SJCRH30 (cell line): ENCODE measurements around the gene U2AF2. TPM values are rescaled to one million over a fixed set of nuclear protein-coding genes. Genes with fewer than 3 reads are reported as not detected.

Source experiments
- DNase-seq, 2 experiments: peaks; one replicate each; pipeline ENCODE4 v3.0.0-alpha.2; 2015 to 2020
- H3K27ac ChIP-seq: fragments of 250-450 bp; sonication (Bioruptor Pico); 2 replicates; pipeline ENCODE4 v1.5.1; 2020; ENCODE audit warnings: mild to moderate bottlenecking, moderate library complexity
- H3K27me3 ChIP-seq: fragments of 250-450 bp; sonication (Bioruptor Pico); 2 replicates; pipeline ENCODE4 v1.5.1; 2020; ENCODE audit warnings: mild to moderate bottlenecking, moderate library complexity
- H3K36me3 ChIP-seq: fragments of 250-450 bp; sonication (Bioruptor Pico); 2 replicates; pipeline ENCODE4 v1.5.1; 2020; ENCODE audit warnings: mild to moderate bottlenecking, moderate library complexity
- H3K4me1 ChIP-seq: fragments of 250-450 bp; sonication (Bioruptor Pico); 2 replicates; pipeline ENCODE4 v1.5.1; 2020; ENCODE audit warnings: mild to moderate bottlenecking, moderate library complexity
- H3K4me3 ChIP-seq: fragments of 250-450 bp; sonication (Bioruptor Pico); 2 replicates; pipeline ENCODE4 v1.5.1; 2020; ENCODE audit warnings: mild to moderate bottlenecking, moderate library complexity
- H3K9me3 ChIP-seq: fragments of 250-450 bp; sonication (Bioruptor Pico); replicated peaks from 2 replicates; pipeline ENCODE4 v1.5.1; 2020; ENCODE audit warnings: mild to moderate bottlenecking, moderate library complexity
- total RNA-seq: library from RNA; depleted of rRNA; stranded (reverse); fragments of >200 nt; shearing (Covaris generic); gene quantifications from 2 replicates; pipeline ENCODE4 v1.2.3, GENCODE V29; 2014

U2AF2 gene
- total RNA-seq, 1 experiment from 2014 or later = 131 TPM

GRCh38 chr19:55644191-55644833 is 10.5 kb upstream of the U2AF2 start:
- no peak for DNase-seq

GRCh38 chr19:55644842-55645511 is 9.9 kb upstream of the U2AF2 start:
- Histone ChIP-seq H3K27ac (no peak overlapping the region), H3K4me3 (no peak overlapping the region), H3K36me3 (peaks cover 19% of the 10 kb centered on the region), H3K4me1 (peaks cover 9% of the 10 kb centered on the region; the same call in 1 of the 2 replicates), H3K27me3 (no peaks in the 10 kb centered on the region), H3K9me3 (no peaks in the 10 kb centered on the region)
- no peak for DNase-seq

More at GRCh38 chr19:55644191-55644833, 10.5 kb upstream of the U2AF2 start:
- no peaks in the 10 kb centered on the region for H3K27me3 ChIP-seq
- no peak overlapping the region; the same call in 1 of the 2 replicates for H3K27ac ChIP-seq
- peaks cover 19% of the 10 kb centered on the region for H3K36me3 ChIP-seq
- peak overlapping the region; percentile 84 for H3K4me3 ChIP-seq
- peaks cover 9% of the 10 kb centered on the region; the same call in 1 of the 2 replicates for H3K4me1 ChIP-seq
- no peaks in the 10 kb centered on the region for H3K9me3 ChIP-seq

- Histone ChIP-seq H3K27me3 (no peaks in the 10 kb centered on the region), H3K4me1 (peaks cover 9% of the 10 kb centered on the region; the same call in 1 of the 2 replicates), H3K27ac (no peak overlapping the region), H3K4me3 (no peak overlapping the region), H3K36me3 (peaks cover 19% of the 10 kb centered on the region), H3K9me3 (no peaks in the 10 kb centered on the region)
- DNase-seq = no peak
These were observed 9.3 kb upstream of the U2AF2 start for GRCh38 chr19:55645512-55645881.

- Histone ChIP-seq H3K27ac (no peak overlapping the region), H3K36me3 (peaks cover 19% of the 10 kb centered on the region), H3K4me3 (peak overlapping the region; percentile 88), H3K4me1 (peaks cover 8% of the 10 kb centered on the region; the same call in 1 of the 2 replicates), H3K27me3 (no peaks in the 10 kb centered on the region), H3K9me3 (no peaks in the 10 kb centered on the region)
- DNase-seq = no peak
These were observed 7.7 kb upstream of the U2AF2 start for GRCh38 chr19:55646889-55647731.

- peak within 1 kb of the TSS; percentile 88 for H3K4me3 ChIP-seq
- peaks cover 3% of the 10 kb centered on the region; the same call in 1 of the 2 replicates for H3K4me1 ChIP-seq
- no peaks in the 10 kb centered on the region for H3K9me3 ChIP-seq
- peaks cover 19% of the 10 kb centered on the region for H3K36me3 ChIP-seq
- peak; percentile 82 to 84 for DNase-seq
- peak within 1 kb of the TSS; percentile 72 for H3K27ac ChIP-seq
- H3K27me3 ChIP-seq = no peaks in the 10 kb centered on the region
These were observed 6.9 kb upstream of the U2AF2 start, which contains the start of gene CCDC106 for GRCh38 chr19:55647732-55648584. Gene CCDC106, plus strand, starts transcription at chr19:55648212. Its CDS starts 835 bp downstream, at chr19:55649047.

GRCh38 chr19:55648585-55649267 is 6.1 kb upstream of the U2AF2 start:
- Histone ChIP-seq H3K9me3 (no peaks in the 10 kb centered on the region), H3K27ac (no peak overlapping the region; the same call in 1 of the 2 replicates), H3K4me1 (no peaks in the 10 kb centered on the region), H3K36me3 (peaks cover 19% of the 10 kb centered on the region), H3K27me3 (no peaks in the 10 kb centered on the region), H3K4me3 (peak overlapping the region; percentile 88)
- DNase-seq = peak in 1 of 2 experiments; percentile 35

GRCh38 chr19:55649268-55650125 is 5.3 kb upstream of the U2AF2 start:
- peaks cover 19% of the 10 kb centered on the region for H3K36me3 ChIP-seq
- DNase-seq = no peak
- no peak overlapping the region for H3K27ac ChIP-seq
- H3K9me3 ChIP-seq = no peaks in the 10 kb centered on the region
- no peaks in the 10 kb centered on the region for H3K27me3 ChIP-seq
- H3K4me3 ChIP-seq = no peak overlapping the region
- H3K4me1 ChIP-seq = no peaks in the 10 kb centered on the region

- no peaks in the 10 kb centered on the region for H3K27me3 ChIP-seq
- H3K4me3 ChIP-seq = no peak overlapping the region
These were observed 4.7 kb upstream of the U2AF2 start for GRCh38 chr19:55650126-55650557.

GRCh38 chr19:55650602-55651230 is 4.1 kb upstream of the U2AF2 start:
- peaks cover 8% of the 10 kb centered on the region for H3K36me3 ChIP-seq
- no peak for DNase-seq
- H3K27ac ChIP-seq = no peak overlapping the region
- H3K27me3 ChIP-seq = no peaks in the 10 kb centered on the region
- no peaks in the 10 kb centered on the region for H3K4me1 ChIP-seq
- H3K4me3 ChIP-seq = no peak overlapping the region
- H3K9me3 ChIP-seq = no peaks in the 10 kb centered on the region

More at GRCh38 chr19:55650126-55650557, 4.7 kb upstream of the U2AF2 start:
- no peak for DNase-seq
- no peaks in the 10 kb centered on the region for H3K9me3 ChIP-seq
- no peak overlapping the region for H3K27ac ChIP-seq
- no peaks in the 10 kb centered on the region for H3K4me1 ChIP-seq
- H3K36me3 ChIP-seq = peaks cover 13% of the 10 kb centered on the region

- Histone ChIP-seq H3K36me3 (peaks cover 8% of the 10 kb centered on the region; the same call in 1 of the 2 replicates), H3K4me1 (no peaks in the 10 kb centered on the region), H3K9me3 (no peaks in the 10 kb centered on the region), H3K27ac (no peak overlapping the region), H3K27me3 (no peaks in the 10 kb centered on the region), H3K4me3 (no peak overlapping the region)
- no peak for DNase-seq
These were observed 3.6 kb upstream of the U2AF2 start for GRCh38 chr19:55651236-55651635.

- Histone ChIP-seq H3K27ac (no peak overlapping the region), H3K4me1 (0 out of 2 replicates have a peak, but pooled peaks cover 5% of the 10 kb centered on the region), H3K4me3 (no peak overlapping the region), H3K36me3 (peaks cover 7% of the 10 kb centered on the region; the same call in 1 of the 2 replicates), H3K27me3 (no peaks in the 10 kb centered on the region), H3K9me3 (no peaks in the 10 kb centered on the region)
- no peak for DNase-seq
These were observed 2.3 kb upstream of the U2AF2 start for GRCh38 chr19:55652311-55653128.
